NCI-H187 (cell line): ENCODE measurements around the gene DDX17.

Experiments
- DNase-seq, 2 experiments: peaks; one replicate each; lab custom pipeline; 2025; lab: John Stamatoyannopoulos, UW

DDX17 gene

DNA sequence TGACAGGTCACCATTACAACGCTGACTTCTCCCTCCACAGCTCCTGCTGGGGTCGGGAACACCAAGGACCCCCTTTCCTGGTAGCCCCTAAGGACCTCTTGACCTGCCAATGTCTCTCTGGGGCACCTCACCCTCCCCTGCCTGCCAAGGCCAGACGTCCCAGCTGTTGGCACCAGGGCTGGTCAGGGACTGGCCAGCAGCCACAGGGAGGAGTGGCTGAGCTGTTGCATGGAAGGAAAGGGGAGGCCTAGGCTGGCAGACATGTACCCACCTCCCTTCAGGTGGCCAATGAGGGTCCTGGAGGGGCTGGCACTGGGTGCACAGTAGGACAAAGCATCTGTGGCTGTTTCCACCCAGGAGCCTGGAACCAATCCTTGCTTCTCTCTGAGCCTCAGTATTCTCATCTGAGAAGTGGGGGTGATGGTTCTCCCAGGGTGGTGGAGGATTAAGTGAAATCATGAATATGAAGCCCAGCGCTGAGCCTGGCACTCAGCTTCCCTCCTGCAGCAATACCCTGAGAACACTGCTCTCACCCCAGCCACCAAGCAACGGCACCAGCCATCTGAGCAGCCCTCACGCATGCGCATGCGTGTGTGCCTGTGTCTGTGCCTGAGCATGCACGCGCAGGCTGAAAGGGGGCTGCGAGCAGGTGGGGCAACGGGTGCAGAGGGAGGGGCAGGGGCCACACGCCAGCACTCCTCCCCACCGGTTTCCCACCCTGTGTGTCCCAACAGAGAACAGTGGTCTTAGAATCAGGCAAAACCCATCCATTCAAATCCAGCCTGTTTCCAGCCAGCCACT lies 57.0 kb downstream of the DDX17 start:
- DNase-seq: no peak

DNA sequence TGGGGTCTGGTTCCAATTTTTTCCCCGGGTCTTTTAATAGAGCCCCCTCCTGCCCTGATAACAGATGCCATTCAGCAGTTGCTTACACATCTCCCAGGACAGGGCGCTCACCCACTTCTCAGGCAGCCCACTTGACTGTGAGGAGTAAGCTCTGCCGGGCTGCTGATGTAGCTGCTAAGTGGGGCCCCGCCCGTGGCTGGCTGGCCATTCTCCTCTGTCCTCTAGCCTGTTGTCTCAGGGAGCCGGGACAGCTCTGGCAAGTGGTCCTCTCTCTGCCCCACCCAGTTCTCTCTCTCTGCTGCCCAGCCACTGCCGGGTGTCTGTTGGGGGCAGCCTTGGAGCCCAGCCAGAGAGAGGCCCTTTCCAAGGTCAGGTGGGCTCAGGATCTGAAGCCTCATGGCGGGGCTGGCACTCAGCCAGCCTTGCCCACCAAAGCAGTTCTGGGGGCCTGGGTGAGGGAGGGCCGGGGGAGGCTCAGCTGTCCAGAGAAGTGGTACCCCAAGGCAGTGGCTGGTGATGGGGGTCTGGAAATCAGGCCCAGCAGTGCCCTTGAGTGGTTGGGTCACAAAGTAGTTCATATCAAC lies 60.0 kb downstream of the DDX17 start:
- DNase-seq: no peak

DNA sequence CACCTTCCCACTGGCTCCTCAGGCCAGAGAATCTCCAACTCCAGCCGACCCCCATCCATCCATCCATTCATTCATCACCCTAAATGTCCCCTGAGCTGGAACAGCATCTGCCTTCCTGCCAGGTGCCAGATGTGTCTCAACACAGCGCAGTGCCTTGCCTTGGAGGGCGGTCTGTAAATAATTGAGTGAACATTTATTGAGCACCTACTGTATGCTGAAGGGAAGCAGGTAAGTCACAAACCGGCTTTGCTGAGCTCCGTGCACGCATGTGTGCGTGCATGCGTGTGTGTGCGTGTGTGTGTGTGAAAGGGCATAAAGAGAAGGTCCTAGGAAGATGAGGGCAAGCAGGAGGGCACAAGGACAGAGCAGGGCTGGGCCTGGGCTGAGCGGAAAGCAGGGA lies 61.3 kb downstream of the DDX17 start:
- DNase-seq: no peak

DNA sequence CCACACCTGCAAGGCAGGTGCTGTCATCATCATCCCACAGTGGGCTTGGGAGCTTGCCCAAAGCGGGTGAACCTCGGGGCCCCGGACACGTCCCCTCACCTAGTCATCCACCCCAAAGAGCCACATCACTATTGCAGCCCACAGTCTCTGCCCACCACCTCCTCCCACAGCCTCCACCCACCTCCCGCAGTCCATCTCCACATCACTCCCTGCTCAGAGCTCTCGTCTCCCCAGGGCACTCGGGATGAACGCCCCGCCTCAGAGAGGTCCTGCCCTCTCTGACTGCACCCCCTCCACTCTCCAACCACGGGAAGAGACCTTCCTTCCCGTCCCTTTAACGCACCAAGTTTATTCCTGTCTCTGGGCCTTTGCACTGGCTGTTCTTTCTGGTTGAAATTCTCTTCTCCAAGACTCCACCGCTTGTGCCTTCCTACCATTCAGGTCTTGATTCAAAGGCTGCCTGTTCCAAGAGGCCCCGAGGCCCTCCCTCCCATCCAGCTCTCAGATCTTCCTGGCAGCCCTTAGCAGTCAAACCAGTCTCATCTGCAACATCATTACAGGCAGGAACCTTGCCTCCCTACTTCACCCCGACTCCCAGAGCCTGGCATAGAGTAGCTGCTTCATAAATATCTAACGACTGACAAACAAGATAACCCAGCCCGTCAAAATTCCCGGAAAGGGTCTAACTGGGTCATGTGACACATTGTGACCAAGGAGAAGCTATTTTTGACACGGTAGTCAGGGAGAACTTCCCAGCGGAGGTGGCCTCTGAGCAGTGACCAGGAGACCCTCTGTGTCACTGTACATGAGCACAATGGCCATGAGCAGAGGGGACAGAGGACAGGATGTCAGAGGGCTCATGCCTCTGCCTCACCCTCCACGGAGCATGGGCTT lies 62.2 kb downstream of the DDX17 start:
- no peak for DNase-seq

DNA sequence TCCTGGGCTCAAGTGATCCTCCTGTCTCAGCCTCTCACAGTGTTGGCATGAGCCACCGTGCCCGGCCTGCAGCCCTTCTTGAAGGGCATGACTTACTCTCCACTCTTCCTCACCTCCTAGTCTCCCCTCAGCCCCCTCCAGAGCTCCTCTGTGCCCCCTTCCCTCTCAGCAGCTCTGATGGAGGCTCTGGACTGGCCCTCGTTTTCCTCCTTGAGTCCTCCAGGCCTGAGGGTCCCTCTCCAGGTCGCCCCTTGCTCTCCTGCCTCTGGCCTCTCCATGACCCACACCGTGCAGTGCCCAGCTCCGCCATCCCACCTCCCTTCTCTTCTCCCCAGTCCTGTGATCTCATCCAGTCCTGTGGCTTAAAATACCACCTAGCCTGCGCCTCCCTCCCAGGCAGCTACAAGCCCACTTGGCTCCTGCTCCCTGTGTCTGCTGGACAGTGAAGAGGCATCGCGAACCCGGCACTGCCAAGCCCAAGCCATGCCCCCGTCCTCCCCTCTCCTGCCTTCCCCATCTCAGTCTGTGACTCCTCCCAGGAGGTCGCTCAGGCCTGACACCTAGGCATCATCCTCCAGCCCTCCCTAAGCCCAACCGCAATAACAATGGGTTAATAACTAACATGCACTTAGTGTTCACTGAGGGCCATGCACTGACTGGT lies 63.0 kb downstream of the DDX17 start:
- DNase-seq: no peak

DNA sequence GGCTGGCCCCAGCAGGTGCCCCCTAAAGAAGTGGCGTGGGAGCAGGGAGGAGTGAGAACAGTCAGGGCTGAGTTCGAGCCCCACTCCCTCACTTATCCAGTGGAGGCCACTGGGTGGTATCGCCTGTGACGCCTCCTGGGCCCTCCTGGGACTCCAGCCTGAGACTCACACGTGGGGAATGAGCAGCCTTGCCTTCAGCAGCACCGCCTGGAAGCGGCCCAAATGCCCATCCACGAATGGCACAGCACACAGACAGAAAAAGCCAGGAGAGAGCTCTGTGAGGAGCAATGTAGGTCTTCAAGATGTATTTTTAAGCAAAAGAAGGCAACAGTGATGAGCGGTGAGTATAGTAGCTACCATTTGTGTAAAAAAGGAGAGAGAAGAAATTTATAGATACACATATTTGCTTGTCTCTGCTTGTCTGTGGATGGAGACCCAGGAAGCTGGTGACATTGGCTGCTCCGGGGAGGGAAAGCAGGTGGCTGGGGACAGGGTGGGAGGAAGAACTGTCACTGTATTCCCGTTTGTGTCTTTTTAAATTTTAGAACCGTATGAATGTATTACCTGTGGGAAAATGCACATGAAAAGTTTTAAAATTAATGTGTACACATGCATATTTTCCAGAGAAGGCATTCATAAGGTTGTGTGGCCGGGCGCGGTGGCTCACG lies 64.4 kb downstream of the DDX17 start:
- no peak for DNase-seq

DNA sequence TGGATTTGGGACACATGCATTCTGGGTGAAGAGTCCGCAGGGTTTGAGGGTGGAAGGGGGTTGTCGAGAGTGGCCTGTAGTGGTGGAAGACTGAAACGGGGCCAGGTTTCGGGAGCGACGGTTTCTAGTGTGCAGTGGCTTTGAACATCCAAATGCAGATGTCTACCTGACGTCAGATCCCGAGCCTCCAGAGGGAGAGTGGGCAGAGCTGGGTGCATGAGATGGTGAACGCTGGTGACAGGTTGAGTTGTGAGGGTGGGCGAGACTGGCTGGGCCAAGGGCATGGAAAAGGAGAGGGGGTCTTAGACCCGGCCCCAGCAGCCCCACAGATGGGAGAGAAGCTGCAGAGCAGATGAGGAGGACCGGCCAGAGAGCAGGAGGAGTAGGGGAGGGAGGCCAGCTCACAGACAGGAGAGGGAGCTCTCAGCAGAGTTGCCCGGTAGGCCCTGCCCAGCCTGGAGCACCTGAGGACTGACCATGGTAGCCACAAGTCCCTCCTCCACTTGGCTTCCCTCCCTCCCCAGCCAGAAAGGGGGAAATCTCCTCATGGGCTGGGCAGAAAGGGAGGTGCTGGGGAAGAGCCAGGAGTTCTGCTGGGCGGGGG lies 65.3 kb downstream of the DDX17 start:
- no peak for DNase-seq

DNA sequence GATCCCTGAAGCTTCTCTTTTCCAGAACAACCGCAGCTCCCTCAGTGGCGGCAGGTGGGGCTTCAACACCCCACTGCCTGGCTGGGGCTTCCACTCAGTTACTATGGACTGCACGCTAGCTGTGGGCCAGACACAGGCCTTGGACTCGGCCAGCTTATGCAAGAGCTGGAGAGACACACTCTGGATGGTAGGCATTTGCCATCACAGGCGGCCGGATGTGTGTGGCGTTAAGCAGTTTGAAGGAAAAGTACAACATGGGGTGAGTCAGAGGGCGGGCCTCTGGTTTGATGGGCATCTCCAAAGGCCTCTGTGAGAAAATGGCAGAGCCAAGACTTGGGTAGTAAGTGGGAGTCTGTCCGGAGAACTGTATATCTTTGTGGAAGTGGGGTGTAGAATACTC lies 68.7 kb downstream of the DDX17 start:
- no peak for DNase-seq

DNA sequence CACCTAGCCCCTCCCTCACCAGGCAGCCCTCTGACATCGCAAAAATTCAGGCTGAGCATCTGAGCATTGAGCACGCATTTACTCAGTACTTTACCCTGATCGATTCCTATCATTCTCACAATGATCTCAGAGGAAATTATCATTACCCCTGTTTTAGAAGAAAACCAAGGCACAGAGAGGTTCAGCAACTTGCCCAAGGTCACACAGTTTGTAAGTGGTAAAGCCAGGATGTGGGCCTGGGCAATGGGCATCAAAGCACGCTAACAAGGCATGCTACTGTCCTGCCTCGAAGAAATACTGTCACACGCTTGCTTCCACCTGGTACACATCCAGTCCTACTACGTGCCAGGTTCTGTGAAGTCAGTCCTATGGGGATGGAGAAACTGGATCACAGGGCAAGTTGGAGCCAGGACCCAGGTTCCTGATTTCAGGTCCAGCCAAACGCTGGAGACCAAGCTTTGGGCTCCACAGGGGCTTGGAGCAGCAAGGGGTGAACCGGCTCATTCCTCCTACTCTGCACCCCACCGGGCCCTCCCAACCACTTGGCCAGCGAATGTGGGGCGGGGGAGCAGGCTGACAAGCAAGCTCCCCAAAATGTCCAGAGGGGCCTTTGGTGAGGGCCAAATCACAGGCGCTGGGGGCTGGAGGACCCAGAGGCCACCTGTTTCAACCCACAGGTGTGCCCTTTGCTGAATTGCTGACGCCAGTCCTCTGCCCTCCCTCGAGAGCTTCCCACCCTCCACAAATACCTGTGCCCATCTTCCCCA lies 69.3 kb downstream of the DDX17 start:
- DNase-seq: no peak

DNA sequence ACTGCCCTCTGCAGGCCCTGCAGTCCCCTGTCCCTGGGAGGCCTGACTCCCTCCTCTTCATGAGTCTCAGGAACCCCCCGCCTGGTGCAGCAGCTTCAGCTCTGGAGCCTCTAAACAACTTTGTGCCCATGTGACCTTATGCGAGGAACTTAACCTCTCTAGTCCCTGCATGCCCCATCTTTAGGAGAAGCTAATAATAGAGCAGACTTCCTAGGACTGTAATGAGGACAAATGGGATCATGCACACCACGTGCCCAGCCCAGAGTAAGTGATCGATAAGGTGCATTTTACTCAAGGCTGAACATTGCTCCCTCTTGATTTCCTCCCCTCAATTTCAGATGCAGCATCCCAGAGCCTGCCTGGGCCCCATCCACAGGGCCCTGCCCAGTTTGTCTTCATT lies 70.1 kb downstream of the DDX17 start:
- DNase-seq: no peak

DNA sequence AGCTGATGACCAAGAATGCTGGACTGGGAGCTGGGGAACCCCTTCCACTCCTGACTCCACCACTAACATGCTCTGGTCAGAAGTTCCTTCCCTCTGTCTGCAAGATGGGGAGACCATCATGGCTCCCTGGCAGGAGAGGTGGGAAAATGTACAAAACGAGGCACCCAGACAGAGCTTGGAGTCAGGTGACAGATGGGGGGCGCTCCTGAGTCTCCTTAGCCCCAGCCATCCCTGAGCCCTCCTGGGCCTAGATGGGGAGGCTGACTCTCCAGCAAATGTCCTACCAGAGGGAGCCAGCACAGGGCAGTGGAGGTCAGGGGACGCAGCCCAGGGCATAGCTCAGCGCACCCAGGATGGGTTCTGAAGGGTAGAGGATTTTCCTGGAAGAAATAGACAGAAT lies 71.1 kb downstream of the DDX17 start:
- no peak for DNase-seq

DNA sequence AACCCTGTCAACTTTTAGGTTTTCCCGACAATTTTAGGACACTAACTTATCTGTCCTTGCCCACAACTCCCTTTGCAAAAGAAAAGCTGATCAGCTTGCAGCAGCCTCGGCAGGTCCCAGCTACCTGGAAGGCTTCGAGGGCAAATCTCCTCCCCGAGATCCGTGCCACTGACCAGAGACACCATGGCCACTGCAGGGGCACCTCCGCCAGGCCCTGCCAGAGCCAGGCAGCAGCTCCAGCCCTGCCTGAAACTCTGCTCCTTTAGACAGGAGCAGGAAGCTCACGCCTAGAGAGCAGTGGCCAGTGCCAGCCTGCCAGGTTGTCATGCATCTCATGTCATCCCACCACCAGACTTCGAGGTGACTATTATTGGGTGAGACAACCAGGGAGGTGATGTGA lies 72.2 kb downstream of the DDX17 start:
- DNase-seq: no peak
